Measurements from ENCODE around the gene CHST14. TPM values are rescaled to one million over a fixed set of nuclear protein-coding genes. Genes with fewer than 3 reads are reported as not detected.

The CHST14 gene
- total RNA-seq, 1 donor from 2014 or later: 25.7 TPM

DNA sequence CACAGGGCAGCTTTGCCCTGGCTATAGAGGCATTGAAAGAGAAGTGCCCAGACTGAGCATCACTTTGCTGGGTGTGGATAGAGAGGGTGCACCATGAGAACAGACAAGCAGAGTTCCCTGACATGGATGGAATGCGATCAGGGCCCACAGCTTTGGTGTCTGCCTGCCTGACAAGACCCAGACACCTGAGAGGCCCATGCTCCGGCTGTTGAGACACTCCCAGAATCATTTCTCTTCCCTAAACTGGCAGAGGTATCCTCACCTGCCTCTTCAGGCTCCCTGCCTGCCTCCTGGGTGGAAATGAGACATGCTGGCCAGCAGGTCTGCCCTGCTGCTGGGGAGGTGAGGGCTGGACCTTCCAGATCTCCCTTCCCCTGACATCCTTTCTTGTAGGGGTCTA, 10.4 kb upstream of the CHST14 start:
- no peak overlapping the region for H3K27ac ChIP-seq (ENCODE audit: low read depth, low read length)
- peaks cover 21% of the 10 kb centered on the region for H3K4me1 Mint-ChIP-seq (ENCODE audit: low read depth, unreplicated experiment)
- H3K4me3 Mint-ChIP-seq (ENCODE audit: unreplicated experiment): no peak overlapping the region
- H3K79me2 ChIP-seq (ENCODE audit: insufficient read depth, low read length): peaks cover 39% of the 10 kb centered on the region
- no peak overlapping the region for H3K4me2 ChIP-seq (ENCODE audit: low read length)
- no peaks in the 10 kb centered on the region for H3K9me3 ChIP-seq (ENCODE audit: insufficient read depth, low read depth, low read length)
- peaks cover 86% of the 10 kb centered on the region for H4K20me1 ChIP-seq (ENCODE audit: insufficient read depth, low read length)
- peaks cover 13% of the 10 kb centered on the region for H3K36me3 ChIP-seq (ENCODE audit: insufficient read depth, low read length)
- peaks cover 2% of the 10 kb centered on the region for H3K9me3 Mint-ChIP-seq (ENCODE audit: unreplicated experiment)
- no peak overlapping the region for H2AFZ ChIP-seq (ENCODE audit: low read depth, low read length)
- H3K4me1 ChIP-seq (ENCODE audit: insufficient read depth, low read length): peaks cover 3% of the 10 kb centered on the region
- H3K27ac Mint-ChIP-seq (ENCODE audit: unreplicated experiment): no peak overlapping the region
- H3K27me3 Mint-ChIP-seq (ENCODE audit: low read depth, unreplicated experiment): no peaks in the 10 kb centered on the region
- no peak for FAIRE-seq
- H3K4me3 ChIP-seq (ENCODE audit: insufficient read depth, low read depth, low read length): no peak overlapping the region
- H3K9ac ChIP-seq (ENCODE audit: low read length): no peak overlapping the region
- no peaks in the 10 kb centered on the region for H3K27me3 ChIP-seq (ENCODE audit: insufficient read depth, low read length)
- peaks cover 11% of the 10 kb centered on the region for H3K36me3 Mint-ChIP-seq (ENCODE audit: low read depth, unreplicated experiment)
- no peak for TF ChIP-seq EZH2 (IDR thresholded peaks at IDR 0.05; ENCODE audit: insufficient read depth, low read length)
- TF ChIP-seq, protein P1, sequence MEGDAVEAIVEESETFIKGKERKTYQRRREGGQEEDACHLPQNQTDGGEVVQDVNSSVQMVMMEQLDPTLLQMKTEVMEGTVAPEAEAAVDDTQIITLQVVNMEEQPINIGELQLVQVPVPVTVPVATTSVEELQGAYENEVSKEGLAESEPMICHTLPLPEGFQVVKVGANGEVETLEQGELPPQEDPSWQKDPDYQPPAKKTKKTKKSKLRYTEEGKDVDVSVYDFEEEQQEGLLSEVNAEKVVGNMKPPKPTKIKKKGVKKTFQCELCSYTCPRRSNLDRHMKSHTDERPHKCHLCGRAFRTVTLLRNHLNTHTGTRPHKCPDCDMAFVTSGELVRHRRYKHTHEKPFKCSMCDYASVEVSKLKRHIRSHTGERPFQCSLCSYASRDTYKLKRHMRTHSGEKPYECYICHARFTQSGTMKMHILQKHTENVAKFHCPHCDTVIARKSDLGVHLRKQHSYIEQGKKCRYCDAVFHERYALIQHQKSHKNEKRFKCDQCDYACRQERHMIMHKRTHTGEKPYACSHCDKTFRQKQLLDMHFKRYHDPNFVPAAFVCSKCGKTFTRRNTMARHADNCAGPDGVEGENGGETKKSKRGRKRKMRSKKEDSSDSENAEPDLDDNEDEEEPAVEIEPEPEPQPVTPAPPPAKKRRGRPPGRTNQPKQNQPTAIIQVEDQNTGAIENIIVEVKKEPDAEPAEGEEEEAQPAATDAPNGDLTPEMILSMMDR (IDR thresholded peaks at IDR 0.05; ENCODE audit: insufficient read depth, low read depth, low read length): no peak
- DNase-seq (ENCODE audit: low read depth): no peak

DNA sequence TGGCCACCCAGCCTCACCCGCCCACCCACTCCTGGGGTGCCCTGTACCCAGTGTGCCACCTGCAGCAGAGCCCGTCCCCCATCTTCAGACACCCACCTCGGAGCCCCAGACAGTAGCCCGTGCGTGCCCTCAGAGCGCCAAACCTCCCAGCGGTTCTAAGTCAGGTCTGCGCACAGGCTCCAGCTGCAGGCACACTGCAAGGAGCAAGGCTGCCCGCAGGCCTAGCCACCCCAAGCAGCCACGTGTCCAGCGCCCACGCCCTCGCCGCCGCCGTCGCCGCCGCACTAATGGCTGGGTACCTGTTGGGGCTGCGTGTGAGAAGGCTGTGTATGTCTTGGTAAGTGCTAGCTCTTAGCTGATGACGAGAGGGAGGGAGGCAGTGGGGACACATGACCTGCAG, 8.8 kb upstream of the CHST14 start:
- no peak for TF ChIP-seq EZH2 (IDR thresholded peaks at IDR 0.05; ENCODE audit: insufficient read depth, low read length)
- TF ChIP-seq, protein P1 (IDR thresholded peaks at IDR 0.05; ENCODE audit: insufficient read depth, low read depth, low read length): no peak
- Histone ChIP-seq H3K27me3 (ENCODE audit: insufficient read depth, low read length) (no peaks in the 10 kb centered on the region), H2AFZ (ENCODE audit: low read depth, low read length) (no peak overlapping the region), H3K4me2 (ENCODE audit: low read length) (no peak overlapping the region), H4K20me1 (ENCODE audit: insufficient read depth, low read length) (peaks cover 70% of the 10 kb centered on the region), H3K4me1 (ENCODE audit: insufficient read depth, low read length) (no peaks in the 10 kb centered on the region), H3K79me2 (ENCODE audit: insufficient read depth, low read length) (peaks cover 23% of the 10 kb centered on the region), H3K27ac (ENCODE audit: low read depth, low read length) (no peak overlapping the region), H3K9me3 (ENCODE audit: insufficient read depth, low read depth, low read length) (no peaks in the 10 kb centered on the region), H3K4me3 (ENCODE audit: insufficient read depth, low read depth, low read length) (no peak overlapping the region), H3K9ac (ENCODE audit: low read length) (no peak overlapping the region), H3K36me3 (ENCODE audit: insufficient read depth, low read length) (peaks cover 17% of the 10 kb centered on the region)
- H3K27me3 Mint-ChIP-seq (ENCODE audit: low read depth, unreplicated experiment): no peaks in the 10 kb centered on the region
- DNase-seq (ENCODE audit: low read depth): no peak
- H3K36me3 Mint-ChIP-seq (ENCODE audit: low read depth, unreplicated experiment): peaks cover 19% of the 10 kb centered on the region
- no peak overlapping the region for H3K4me3 Mint-ChIP-seq (ENCODE audit: unreplicated experiment)
- peaks cover 7% of the 10 kb centered on the region for H3K4me1 Mint-ChIP-seq (ENCODE audit: low read depth, unreplicated experiment)
- no peak overlapping the region for H3K27ac Mint-ChIP-seq (ENCODE audit: unreplicated experiment)
- H3K9me3 Mint-ChIP-seq (ENCODE audit: unreplicated experiment): peaks cover 2% of the 10 kb centered on the region
- no peak for FAIRE-seq

DNA sequence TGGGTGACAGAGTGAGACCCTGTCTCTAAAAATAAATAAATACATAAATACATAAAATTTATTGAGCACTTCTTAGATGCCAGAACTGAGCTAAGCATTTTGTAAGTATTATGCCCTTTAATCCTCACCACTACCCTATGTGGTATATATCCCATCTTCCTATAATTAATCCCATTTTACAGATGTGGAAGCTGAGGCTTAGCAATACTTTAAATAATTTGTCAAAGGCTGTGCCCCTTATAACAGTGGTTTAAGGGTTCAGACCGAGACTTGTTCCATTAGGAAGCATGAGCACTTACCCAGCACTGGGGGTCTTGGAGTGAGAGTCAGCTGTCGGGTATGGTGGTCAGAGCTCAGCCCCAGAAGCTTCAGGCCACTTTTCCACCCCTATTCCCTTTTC, 7.5 kb upstream of the CHST14 start:
- no peaks in the 10 kb centered on the region for H3K4me1 Mint-ChIP-seq (ENCODE audit: low read depth, unreplicated experiment)
- H3K27me3 ChIP-seq (ENCODE audit: insufficient read depth, low read length): no peaks in the 10 kb centered on the region
- H3K9me3 Mint-ChIP-seq (ENCODE audit: unreplicated experiment): no peaks in the 10 kb centered on the region
- H4K20me1 ChIP-seq (ENCODE audit: insufficient read depth, low read length): peaks cover 58% of the 10 kb centered on the region
- H3K79me2 ChIP-seq (ENCODE audit: insufficient read depth, low read length): peaks cover 11% of the 10 kb centered on the region
- no peaks in the 10 kb centered on the region for H3K27me3 Mint-ChIP-seq (ENCODE audit: low read depth, unreplicated experiment)
- no peak overlapping the region for H3K27ac Mint-ChIP-seq (ENCODE audit: unreplicated experiment)
- TF ChIP-seq EZH2 (IDR thresholded peaks at IDR 0.05; ENCODE audit: insufficient read depth, low read length): no peak
- TF ChIP-seq, protein P1 (IDR thresholded peaks at IDR 0.05; ENCODE audit: insufficient read depth, low read depth, low read length): no peak
- peaks cover 20% of the 10 kb centered on the region for H3K36me3 Mint-ChIP-seq (ENCODE audit: low read depth, unreplicated experiment)
- no peak overlapping the region for H3K4me3 Mint-ChIP-seq (ENCODE audit: unreplicated experiment)
- no peak overlapping the region for H3K4me3 ChIP-seq (ENCODE audit: insufficient read depth, low read depth, low read length)
- H3K9ac ChIP-seq (ENCODE audit: low read length): no peak overlapping the region
- H3K27ac ChIP-seq (ENCODE audit: low read depth, low read length): no peak overlapping the region
- DNase-seq (ENCODE audit: low read depth) (no peak), FAIRE-seq (no peak)
- H3K4me2 ChIP-seq (ENCODE audit: low read length): no peak overlapping the region
- H3K4me1 ChIP-seq (ENCODE audit: insufficient read depth, low read length): no peaks in the 10 kb centered on the region
- no peak overlapping the region for H2AFZ ChIP-seq (ENCODE audit: low read depth, low read length)
- no peaks in the 10 kb centered on the region for H3K9me3 ChIP-seq (ENCODE audit: insufficient read depth, low read depth, low read length)
- H3K36me3 ChIP-seq (ENCODE audit: insufficient read depth, low read length): peaks cover 17% of the 10 kb centered on the region
